SK-N-SH treated with all-trans-retinoic acid at 6 μM for 48 hours (cell line): ENCODE results near the gene MYD88.

Experiments used
- ARNTL ChIP-seq: fragments of 450-650 bp; formaldehyde crosslinking; IDR thresholded peaks from 2 replicates; pipeline ENCODE4 v1.5.0; 2020; ENCODE audit warnings: low read depth, mild to moderate bottlenecking, moderate library complexity, borderline replicate concordance
- CREB5 ChIP-seq: fragments of 250-450 bp; sonication (Bioruptor Pico); IDR thresholded peaks from 2 replicates; pipeline ENCODE4 v1.5.1; 2020; ENCODE audit warnings: low read depth, mild to moderate bottlenecking, moderate library complexity
- CSDC2 ChIP-seq: fragments of 250-450 bp; sonication (Bioruptor Pico); IDR thresholded peaks from 2 replicates; pipeline ENCODE4 v1.5.0; 2020; ENCODE audit warnings: mild to moderate bottlenecking, moderate library complexity
- ISL1 ChIP-seq: fragments of 250-450 bp; sonication (Bioruptor Pico); IDR thresholded peaks from 2 replicates; pipeline ENCODE4 v2.1.2; 2022; ENCODE audit warnings: mild to moderate bottlenecking, moderate library complexity
- OSR1 ChIP-seq: fragments of 250-450 bp; sonication (Bioruptor Pico); IDR thresholded peaks from 2 replicates; pipeline ENCODE4 v1.8.0; 2022; ENCODE audit warnings: moderate library complexity, mild to moderate bottlenecking, inconsistent platforms
- PATZ1 ChIP-seq: fragments of 250-450 bp; sonication (Bioruptor Pico); IDR thresholded peaks from 2 replicates; pipeline ENCODE4 v1.8.0; 2020; ENCODE audit warnings: mild to moderate bottlenecking, moderate library complexity, borderline replicate concordance
- POU6F1 ChIP-seq: fragments of 250-450 bp; sonication (Bioruptor Pico); IDR thresholded peaks from 2 replicates; pipeline ENCODE4 v1.8.0; 2021; ENCODE audit warnings: low read depth, mild to moderate bottlenecking, moderate library complexity, borderline replicate concordance
- PPARA ChIP-seq: fragments of 250-450 bp; sonication (Bioruptor Pico); IDR thresholded peaks from 2 replicates; pipeline ENCODE4 v1.5.0; 2020; ENCODE audit warnings: mild to moderate bottlenecking, borderline replicate concordance
- RARB ChIP-seq: fragments of 250-450 bp; sonication (Bioruptor Pico); IDR thresholded peaks from 2 replicates; pipeline ENCODE4 v1.8.0; 2021; ENCODE audit warnings: mild to moderate bottlenecking, moderate library complexity
- TCF4 ChIP-seq: fragments of 250-450 bp; sonication (Bioruptor Pico); IDR thresholded peaks from 2 replicates; pipeline ENCODE4 v1.8.0; 2021; ENCODE audit warnings: mild to moderate bottlenecking, moderate library complexity, borderline replicate concordance
- ZC3H10 ChIP-seq: fragments of 250-450 bp; sonication (Bioruptor Pico); IDR thresholded peaks from 2 replicates; pipeline ENCODE4 v1.5.1; 2021; ENCODE audit warnings: mild to moderate bottlenecking, moderate library complexity
- ZFP3 ChIP-seq: fragments of 250-450 bp; sonication (Bioruptor Pico); IDR thresholded peaks from 2 replicates; pipeline ENCODE4 v1.5.0; 2020; ENCODE audit warnings: mild to moderate bottlenecking, moderate library complexity
- ZFP30 ChIP-seq: fragments of 450-650 bp; formaldehyde crosslinking; IDR thresholded peaks from 2 replicates; pipeline ENCODE4 v1.5.0; 2022; ENCODE audit warnings: mild to moderate bottlenecking, moderate library complexity
- ZNF70 ChIP-seq: fragments of 450-650 bp; formaldehyde crosslinking; IDR thresholded peaks from 2 replicates; pipeline ENCODE4 v1.5.0; 2020; ENCODE audit warnings: mild to moderate bottlenecking, moderate library complexity

GRCh38 chr3:38119248-38119544 is 19.3 kb upstream of the MYD88 start:
- TF ChIP-seq ZC3H10 = no peak
- TF ChIP-seq POU6F1 (CRISPR knock-in tag) = no peak
- TF ChIP-seq PPARA = no peak
- no peak for TF ChIP-seq PATZ1
- no peak for TF ChIP-seq ZFP3 (CRISPR knock-in tag)
- no peak for TF ChIP-seq CREB5
- TF ChIP-seq ZNF70 (CRISPR knock-in tag) = no peak
- no peak for TF ChIP-seq ZFP30 (CRISPR knock-in tag)
- no peak for TF ChIP-seq ISL1 (CRISPR knock-in tag)
- TF ChIP-seq RARB = no peak
- no peak for TF ChIP-seq OSR1 (CRISPR knock-in tag)
- TF ChIP-seq ARNTL (CRISPR knock-in tag) = no peak
- no peak for TF ChIP-seq TCF4 (CRISPR knock-in tag)
- TF ChIP-seq CSDC2 (CRISPR knock-in tag) = no peak
